MM.1S (cell line): ENCODE data around the gene LMNB1.

ENCODE experiments used
- EZH2 ChIP-seq: fragments of 300-600 bp; sonication (generic); optimal IDR thresholded peaks from 2 replicates; pipeline ENCODE3; 2017; ENCODE audit warnings: low read depth, mild to moderate bottlenecking, antibody characterized with exemption, low read length, mixed read lengths
- TF ChIP-seq, protein P1 (sequence below): fragments of 300-600 bp; sonication (generic); IDR thresholded peaks from 2 replicates; pipeline ENCODE4 v1.5.1; 2016; ENCODE audit warnings: antibody characterized with exemption, low read length, mixed read lengths

DNA sequence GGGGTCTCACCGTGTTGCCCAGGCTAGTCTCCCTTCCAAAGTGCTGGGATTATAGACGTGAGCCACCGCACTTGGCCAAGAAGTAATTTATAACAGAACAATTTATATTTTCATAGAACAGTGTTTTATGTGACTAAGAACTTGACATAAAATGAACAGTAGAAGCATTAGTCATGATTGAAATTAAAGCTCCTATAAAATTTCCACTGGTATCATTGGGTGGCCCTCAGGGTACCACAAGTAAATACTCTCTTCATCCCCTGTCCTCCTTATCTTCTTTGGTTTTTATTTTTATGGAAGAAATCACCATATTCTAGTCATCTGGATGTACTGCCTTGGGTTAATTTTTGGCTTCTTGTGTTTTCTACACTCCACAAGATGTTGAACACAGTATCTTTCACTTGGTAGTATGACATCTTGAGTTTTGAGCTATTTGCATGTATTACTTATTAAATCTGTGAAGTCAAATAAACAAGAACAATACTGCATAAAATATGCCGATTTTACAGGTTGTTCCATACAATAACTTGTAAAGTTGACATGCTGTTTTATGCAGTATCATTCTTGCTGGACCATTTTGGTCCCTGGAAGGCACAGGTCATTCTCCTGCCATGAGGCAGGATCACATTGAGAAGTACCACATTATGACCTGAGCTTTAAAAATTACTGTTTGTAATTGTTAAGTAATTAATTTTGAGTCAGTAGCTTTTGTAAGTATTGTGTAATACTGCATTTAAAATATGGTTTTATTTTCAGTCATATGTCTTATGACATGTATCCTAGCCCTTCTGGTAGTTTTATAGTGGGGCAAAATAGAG, 24.4 kb downstream of the LMNB1 start:
- TF ChIP-seq, protein P1, sequence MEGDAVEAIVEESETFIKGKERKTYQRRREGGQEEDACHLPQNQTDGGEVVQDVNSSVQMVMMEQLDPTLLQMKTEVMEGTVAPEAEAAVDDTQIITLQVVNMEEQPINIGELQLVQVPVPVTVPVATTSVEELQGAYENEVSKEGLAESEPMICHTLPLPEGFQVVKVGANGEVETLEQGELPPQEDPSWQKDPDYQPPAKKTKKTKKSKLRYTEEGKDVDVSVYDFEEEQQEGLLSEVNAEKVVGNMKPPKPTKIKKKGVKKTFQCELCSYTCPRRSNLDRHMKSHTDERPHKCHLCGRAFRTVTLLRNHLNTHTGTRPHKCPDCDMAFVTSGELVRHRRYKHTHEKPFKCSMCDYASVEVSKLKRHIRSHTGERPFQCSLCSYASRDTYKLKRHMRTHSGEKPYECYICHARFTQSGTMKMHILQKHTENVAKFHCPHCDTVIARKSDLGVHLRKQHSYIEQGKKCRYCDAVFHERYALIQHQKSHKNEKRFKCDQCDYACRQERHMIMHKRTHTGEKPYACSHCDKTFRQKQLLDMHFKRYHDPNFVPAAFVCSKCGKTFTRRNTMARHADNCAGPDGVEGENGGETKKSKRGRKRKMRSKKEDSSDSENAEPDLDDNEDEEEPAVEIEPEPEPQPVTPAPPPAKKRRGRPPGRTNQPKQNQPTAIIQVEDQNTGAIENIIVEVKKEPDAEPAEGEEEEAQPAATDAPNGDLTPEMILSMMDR = no peak
- TF ChIP-seq EZH2 = no peak
